Measurements from ENCODE around the gene MYO1G. TPM values are rescaled to one million over a fixed set of nuclear protein-coding genes. Genes with fewer than 3 reads are reported as not detected.

The MYO1G gene
- total and polyA plus RNA-seq, 10 of the 15 experiments (the other 5 are each of a cell fraction or from before 2014, with no cell fraction given): 1.8 to 232 (median 134) TPM

GRCh38 chr7:45027774-45028114 lies 48.9 kb upstream of the MYO1G start:
- no peaks in the 10 kb centered on the region for H4K20me1 ChIP-seq (ENCODE audit: control insufficient read depth, insufficient read depth)
- H3K9me3 ChIP-seq (replicated peaks; ENCODE audit: control insufficient read depth, insufficient read depth, low read length): no peaks in the 10 kb centered on the region
- SMC1A ChIA-PET (ENCODE audit: uncharacterized antibody, unreplicated experiment): interaction anchor here (0.6 to 5.9 kb wide), 13 partner anchors 8 to 108 kb away, joined by 3 to 76 read pairs (median 6); partner anchors contain the start of genes CCM2 and MYO1G
- H3K27me3 ChIP-seq (replicated peaks in 1 of 2; ENCODE audit: control insufficient read depth in 2 of 2, insufficient read depth in 2 of 2, low read length in 1 of 2): no peaks in the 10 kb centered on the region
- H3K4me2 ChIP-seq (ENCODE audit: control insufficient read depth, insufficient read depth): peak overlapping the region; percentile 100
- in situ Hi-C loops (cut with MboI) (no loop called here), intact Hi-C loops (cut with micrococcal nuclease; ENCODE audit: unreplicated experiment) (loop anchor here (2.0 to 10.0 kb wide), 4 partner anchors 27 to 393 kb away; partner anchors contain the start of genes CCM2, MYO1G and TBRG4)
- peaks cover 38% of the 10 kb centered on the region for H3K4me1 ChIP-seq (ENCODE audit: control insufficient read depth, insufficient read depth, low read length)
- H3K4me3 ChIP-seq: peak overlapping the region; percentile 58
- no peak for DNase-seq (ENCODE audit: low read depth, low spot score)
- FAIRE-seq: no peak
- TF ChIP-seq ETV6 (conservative IDR thresholded peaks at IDR 0.05 in 1 of 2, IDR thresholded peaks at IDR 0.05 in 1 of 2; ENCODE audit: borderline replicate concordance in 1 of 2, low read depth in 1 of 2) (0 out of 4 replicates have a peak, but pooled peaks of 1 of the 2 experiments have one; percentile 7), IKZF2 (IDR thresholded peaks at IDR 0.05) (0 out of 4 replicates have a peak, but pooled peaks of 1 of the 2 experiments have one; percentile 6), SKIL (IDR thresholded peaks at IDR 0.05; ENCODE audit: low read depth, poor library complexity, severe bottlenecking) (peak; percentile 2), BACH1 (IDR thresholded peaks at IDR 0.05; ENCODE audit: borderline replicate concordance) (no peak), IKZF1 (conservative IDR thresholded peaks at IDR 0.05) (0 out of 2 replicates have a peak, but pooled peaks have one; percentile 23), STAT1 (conservative IDR thresholded peaks at IDR 0.05) (no peak), MXI1 (IDR thresholded peaks at IDR 0.05; ENCODE audit: low read depth, low read length) (0 out of 2 replicates have a peak, but pooled peaks have one; percentile 31), CREM (IDR thresholded peaks at IDR 0.05; ENCODE audit: low read depth) (peak; percentile 0; the same call in 1 of the 2 replicates), IRF3 (IDR thresholded peaks at IDR 0.05) (no peak), HSF1 (IDR thresholded peaks at IDR 0.05; ENCODE audit: low read depth, low read length) (no peak), MYC (IDR thresholded peaks at IDR 0.05; ENCODE audit: insufficient read depth, insufficient read length, insufficient replicate concordance, low read length, severe bottlenecking) (no peak), MYB (IDR thresholded peaks at IDR 0.05; ENCODE audit: borderline replicate concordance, low read depth, low read length) (no peak), NKRF (conservative IDR thresholded peaks at IDR 0.05) (no peak), IRF4 (IDR thresholded peaks at IDR 0.05; ENCODE audit: low read depth, low read length) (no peak), BRCA1 (IDR thresholded peaks at IDR 0.05; ENCODE audit: low read depth, low read length) (no peak), MTA3 (IDR thresholded peaks at IDR 0.05; ENCODE audit: borderline replicate concordance, low read length) (no peak), SMAD1 (IDR thresholded peaks at IDR 0.05; ENCODE audit: low read depth, partially characterized antibody) (no peak)
- RAD21 ChIA-PET (ENCODE audit: unreplicated experiment): interaction anchor here (0.7 to 7.8 kb wide), 13 partner anchors 9 to 83 kb away, joined by 3 to 66 read pairs (median 4); partner anchors contain the start of gene CCM2
- H2AFZ ChIP-seq (ENCODE audit: control insufficient read depth, low read depth, low read length): peak overlapping the region; percentile 55
- ATAC-seq: peak; percentile 15
- CTCF ChIA-PET: interaction anchor here (1.0 to 3.3 kb wide), 10 partner anchors 12 to 179 kb away, joined by 3 to 23 read pairs (median 6); partner anchors contain the start of genes MYO1G and TBRG4
- H3K79me2 ChIP-seq (ENCODE audit: control insufficient read depth, insufficient read depth, low read length): peaks cover 74% of the 10 kb centered on the region
- POLR2A ChIA-PET: interaction anchor here (0.6 to 12.6 kb wide), 9 partner anchors 9 to 421 kb away, joined by 3 to 177 read pairs (median 3); partner anchors contain the start of genes CCM2, MYO1G and OGDH
- peaks cover 0 to 4% of the 10 kb centered on the region in 2 experiments; a peak in 1 of 4 replicates for H3K36me3 ChIP-seq (ENCODE audit: control insufficient read depth in 2 of 2, insufficient read depth in 2 of 2, low read length in 1 of 2)
- WGBS (ENCODE audit: insufficient coverage, insufficient replicate concordance, low lambda C conversion rate, missing lambda C conversion rate): 40% methylated on average over 4 of the region's 4 CpGs
- BruUV-seq (replicated peaks): TSS peak; percentile 89
- peak overlapping the region; percentile 98 for H3K27ac ChIP-seq (ENCODE audit: control insufficient read depth, insufficient read depth)
- H3K9ac ChIP-seq (ENCODE audit: control insufficient read depth, insufficient read depth, low read length): peak overlapping the region; percentile 81

All from GM12878 (cell line).